ENCODE data around the gene PPP6R2. TPM values are rescaled to one million over a fixed set of nuclear protein-coding genes. Genes with fewer than 3 reads are reported as not detected.

PPP6R2 gene
- total RNA-seq, 1 experiment from 2014 or later, result 49.2 TPM

DNA sequence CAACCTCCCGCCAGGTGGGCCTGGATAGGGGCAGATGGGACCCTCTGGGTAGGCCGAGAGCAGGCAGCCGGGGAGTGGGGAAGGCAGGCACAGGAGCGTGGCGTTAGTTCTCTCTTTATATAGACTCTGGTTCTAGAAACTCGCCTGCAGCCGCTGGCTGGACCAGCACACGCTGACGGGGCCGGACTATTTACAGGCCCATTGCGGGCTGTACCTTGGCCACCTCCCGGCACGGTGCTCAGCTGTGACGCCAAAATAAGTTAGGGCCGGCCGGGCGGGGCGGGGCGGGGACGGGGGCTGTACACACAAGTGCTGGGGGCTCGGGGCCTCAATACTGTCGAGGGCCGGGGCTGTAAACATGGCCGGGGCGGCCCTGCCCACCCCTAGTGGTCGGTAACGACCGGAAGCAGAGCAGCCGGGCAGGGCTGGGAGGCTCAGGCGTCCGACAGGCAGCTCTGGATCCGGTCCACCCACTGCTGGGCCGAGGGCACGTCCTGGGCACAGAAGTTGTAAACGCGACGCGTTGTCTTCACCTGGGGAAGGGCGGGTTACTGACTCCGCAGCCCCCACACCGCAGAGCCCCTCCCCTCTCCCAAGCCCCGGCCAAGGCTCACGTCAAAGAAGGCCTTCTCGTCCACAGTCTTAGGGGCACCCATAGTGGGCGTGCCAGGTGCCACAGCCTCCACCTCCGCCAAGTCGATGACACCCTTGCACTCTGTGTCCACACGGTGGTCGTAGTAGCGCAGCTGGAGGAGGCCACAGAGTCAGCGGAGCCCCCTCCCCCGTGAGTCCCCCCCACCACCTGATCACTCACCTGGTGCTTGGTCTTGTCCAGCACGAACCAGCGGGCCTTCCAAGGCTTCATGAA lies 103.8 kb downstream of the PPP6R2 start:
- Histone ChIP-seq H3K27ac (no peak overlapping the region), H3F3A (ENCODE audit: insufficient read depth, low read depth) (peaks cover 86% of the 10 kb centered on the region), H3K36me3 (ENCODE audit: low read depth) (peaks cover 23% of the 10 kb centered on the region; the same call in 1 of the 2 replicates), H3K9me3 (ENCODE audit: insufficient read depth, low read depth) (no peaks in the 10 kb centered on the region), H2AFZ (no peak overlapping the region), H4K20me1 (ENCODE audit: insufficient read depth) (peaks cover 56% of the 10 kb centered on the region), H3K79me2 (ENCODE audit: low read depth) (no peaks in the 10 kb centered on the region), H3K4me1 (replicated peaks; ENCODE audit: insufficient read depth) (peaks cover 14% of the 10 kb centered on the region), H3K4me2 (no peak overlapping the region), H3K9me2 (ENCODE audit: insufficient read depth) (no peaks in the 10 kb centered on the region), H3K27me3 (ENCODE audit: insufficient read depth, low read depth) (no peaks in the 10 kb centered on the region), H3K4me3 (no peak overlapping the region)
- intact Hi-C loops (cut with micrococcal nuclease; ENCODE audit: unreplicated experiment), result no loop called here
- CTCF ChIA-PET, result no interaction called here
- DNase-seq, result no peak
- TF ChIP-seq, protein P1, sequence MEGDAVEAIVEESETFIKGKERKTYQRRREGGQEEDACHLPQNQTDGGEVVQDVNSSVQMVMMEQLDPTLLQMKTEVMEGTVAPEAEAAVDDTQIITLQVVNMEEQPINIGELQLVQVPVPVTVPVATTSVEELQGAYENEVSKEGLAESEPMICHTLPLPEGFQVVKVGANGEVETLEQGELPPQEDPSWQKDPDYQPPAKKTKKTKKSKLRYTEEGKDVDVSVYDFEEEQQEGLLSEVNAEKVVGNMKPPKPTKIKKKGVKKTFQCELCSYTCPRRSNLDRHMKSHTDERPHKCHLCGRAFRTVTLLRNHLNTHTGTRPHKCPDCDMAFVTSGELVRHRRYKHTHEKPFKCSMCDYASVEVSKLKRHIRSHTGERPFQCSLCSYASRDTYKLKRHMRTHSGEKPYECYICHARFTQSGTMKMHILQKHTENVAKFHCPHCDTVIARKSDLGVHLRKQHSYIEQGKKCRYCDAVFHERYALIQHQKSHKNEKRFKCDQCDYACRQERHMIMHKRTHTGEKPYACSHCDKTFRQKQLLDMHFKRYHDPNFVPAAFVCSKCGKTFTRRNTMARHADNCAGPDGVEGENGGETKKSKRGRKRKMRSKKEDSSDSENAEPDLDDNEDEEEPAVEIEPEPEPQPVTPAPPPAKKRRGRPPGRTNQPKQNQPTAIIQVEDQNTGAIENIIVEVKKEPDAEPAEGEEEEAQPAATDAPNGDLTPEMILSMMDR (conservative IDR thresholded peaks at IDR 0.05), result no peak
- no peak for TF ChIP-seq EZH2 (IDR thresholded peaks at IDR 0.05; ENCODE audit: low read depth)
- POLR2A ChIA-PET (ENCODE audit: unreplicated experiment), result no interaction called here
- BruUV-seq (replicated peaks), result no TSS peak

DNA sequence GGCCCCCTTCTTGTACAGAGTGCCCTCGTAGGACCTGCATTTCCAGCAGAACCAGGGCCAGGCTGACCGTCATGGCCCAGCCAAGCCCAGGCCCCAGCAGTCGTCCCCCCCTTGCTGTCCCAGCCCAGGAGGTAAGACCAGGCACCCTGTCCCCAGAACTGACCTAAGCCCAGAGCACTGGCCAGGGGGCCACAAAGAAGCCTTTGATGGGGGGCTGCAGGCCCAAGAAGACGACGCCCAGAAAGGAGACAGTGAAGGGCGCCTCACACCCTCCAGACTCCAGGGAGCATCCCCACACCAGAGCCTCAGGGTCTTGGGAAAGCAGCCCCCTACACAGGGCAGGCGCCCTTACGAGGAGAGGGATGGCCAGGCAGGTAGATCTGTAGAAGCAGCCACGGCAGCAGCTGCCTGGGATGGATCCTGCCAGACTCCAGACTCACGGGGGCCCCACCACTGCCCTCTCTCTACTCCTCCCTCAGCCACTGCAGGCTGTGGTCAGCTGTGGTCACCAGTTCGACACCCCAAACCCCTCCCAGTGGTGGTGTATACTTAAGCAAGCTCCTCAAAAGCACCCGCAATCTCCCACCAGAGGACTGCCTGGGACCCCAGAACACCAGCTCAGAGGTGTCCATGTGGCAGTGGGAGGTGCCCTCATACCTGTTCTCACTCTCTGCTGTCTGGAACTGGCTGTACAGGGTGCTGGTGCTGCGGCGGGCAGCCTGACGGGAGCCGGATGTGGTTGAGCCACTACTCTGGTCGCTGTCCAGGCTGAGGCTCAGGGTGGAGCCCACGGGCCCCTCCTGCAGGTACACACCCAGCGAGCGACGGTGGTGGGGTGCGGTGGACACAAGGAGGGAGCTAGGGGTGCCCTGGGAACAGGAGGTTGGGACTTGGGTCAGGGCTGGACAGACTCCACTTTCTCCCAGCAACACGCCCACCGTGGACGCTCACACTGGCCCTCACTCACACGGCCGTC lies 104.7 kb downstream of the PPP6R2 start:
- no peak overlapping the region for H3K27ac ChIP-seq
- H3F3A ChIP-seq (ENCODE audit: insufficient read depth, low read depth), result peaks cover 89% of the 10 kb centered on the region
- no peaks in the 10 kb centered on the region for H3K27me3 ChIP-seq (ENCODE audit: insufficient read depth, low read depth)
- no peaks in the 10 kb centered on the region for H3K9me3 ChIP-seq (ENCODE audit: insufficient read depth, low read depth)
- H4K20me1 ChIP-seq (ENCODE audit: insufficient read depth), result peaks cover 61% of the 10 kb centered on the region
- ChIA-PET CTCF (interaction anchor here (0.6 kb wide), 1 partner anchor 62 kb away, joined by 6 read pairs; no protein-coding TSS in a partner anchor), POLR2A (ENCODE audit: unreplicated experiment) (no interaction called here)
- no TSS peak for BruUV-seq (replicated peaks)
- H2AFZ ChIP-seq, result no peak overlapping the region
- H3K4me1 ChIP-seq (replicated peaks; ENCODE audit: insufficient read depth), result peaks cover 14% of the 10 kb centered on the region
- H3K79me2 ChIP-seq (ENCODE audit: low read depth), result no peaks in the 10 kb centered on the region
- DNase-seq, result no peak
- no peak overlapping the region for H3K4me3 ChIP-seq
- peaks cover 23% of the 10 kb centered on the region; the same call in 1 of the 2 replicates for H3K36me3 ChIP-seq (ENCODE audit: low read depth)
- H3K9me2 ChIP-seq (ENCODE audit: insufficient read depth), result no peaks in the 10 kb centered on the region
- intact Hi-C loops (cut with micrococcal nuclease; ENCODE audit: unreplicated experiment), result no loop called here
- TF ChIP-seq EZH2 (IDR thresholded peaks at IDR 0.05; ENCODE audit: low read depth), result no peak
- TF ChIP-seq, protein P1 (conservative IDR thresholded peaks at IDR 0.05), result no peak
- no peak overlapping the region for H3K4me2 ChIP-seq

DNA sequence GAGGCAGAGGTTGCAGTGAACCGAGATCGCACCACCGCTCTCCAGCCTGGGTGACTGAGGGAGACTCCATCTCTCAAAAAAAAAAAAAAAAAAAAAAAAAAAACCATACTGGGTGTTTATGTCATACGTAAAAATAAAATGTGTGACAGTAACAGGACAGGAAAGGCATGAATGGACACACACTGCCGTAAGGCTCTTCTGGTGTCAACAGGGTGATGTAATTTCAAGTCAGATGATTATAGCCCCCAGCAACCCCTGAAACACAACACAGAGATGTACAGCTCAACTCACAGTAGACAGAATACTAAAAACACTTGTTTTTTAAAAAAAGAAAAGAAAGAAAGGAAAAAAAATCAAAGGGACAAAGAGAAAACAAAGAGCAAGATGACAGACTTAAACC lies 109.5 kb downstream of the PPP6R2 start:
- Histone ChIP-seq H3F3A (ENCODE audit: insufficient read depth, low read depth) (peaks cover 57% of the 10 kb centered on the region), H3K36me3 (ENCODE audit: low read depth) (peaks cover 27% of the 10 kb centered on the region; the same call in 1 of the 2 replicates), H3K27me3 (ENCODE audit: insufficient read depth, low read depth) (no peaks in the 10 kb centered on the region), H3K4me1 (replicated peaks; ENCODE audit: insufficient read depth) (no peaks in the 10 kb centered on the region), H3K4me2 (no peak overlapping the region), H3K27ac (no peak overlapping the region), H3K79me2 (ENCODE audit: low read depth) (no peaks in the 10 kb centered on the region), H3K9me3 (ENCODE audit: insufficient read depth, low read depth) (no peaks in the 10 kb centered on the region), H2AFZ (no peak overlapping the region), H4K20me1 (ENCODE audit: insufficient read depth) (peaks cover 32% of the 10 kb centered on the region), H3K4me3 (no peak overlapping the region), H3K9me2 (ENCODE audit: insufficient read depth) (no peaks in the 10 kb centered on the region)
- no TSS peak for BruUV-seq (replicated peaks)
- TF ChIP-seq, protein P1 (conservative IDR thresholded peaks at IDR 0.05), result no peak
- no peak for TF ChIP-seq EZH2 (IDR thresholded peaks at IDR 0.05; ENCODE audit: low read depth)
- CTCF ChIA-PET, result no interaction called here
- intact Hi-C loops (cut with micrococcal nuclease; ENCODE audit: unreplicated experiment), result no loop called here
- POLR2A ChIA-PET (ENCODE audit: unreplicated experiment), result no interaction called here
- DNase-seq, result no peak
